Measurements from ENCODE around the gene ITPK1.
"Not testable (repeated sequence)": the region's sequence is repeated elsewhere in the genome, so short reads cannot be mapped to it uniquely, and the experiment has no call there.

ITPK1 gene

GRCh38 chr14:93131257-93131820, 15.6 kb upstream of the ITPK1 start:
- H3K27ac ChIP-seq (ENCODE audit: low read depth, low read length) = not testable (repeated sequence)

DNA sequence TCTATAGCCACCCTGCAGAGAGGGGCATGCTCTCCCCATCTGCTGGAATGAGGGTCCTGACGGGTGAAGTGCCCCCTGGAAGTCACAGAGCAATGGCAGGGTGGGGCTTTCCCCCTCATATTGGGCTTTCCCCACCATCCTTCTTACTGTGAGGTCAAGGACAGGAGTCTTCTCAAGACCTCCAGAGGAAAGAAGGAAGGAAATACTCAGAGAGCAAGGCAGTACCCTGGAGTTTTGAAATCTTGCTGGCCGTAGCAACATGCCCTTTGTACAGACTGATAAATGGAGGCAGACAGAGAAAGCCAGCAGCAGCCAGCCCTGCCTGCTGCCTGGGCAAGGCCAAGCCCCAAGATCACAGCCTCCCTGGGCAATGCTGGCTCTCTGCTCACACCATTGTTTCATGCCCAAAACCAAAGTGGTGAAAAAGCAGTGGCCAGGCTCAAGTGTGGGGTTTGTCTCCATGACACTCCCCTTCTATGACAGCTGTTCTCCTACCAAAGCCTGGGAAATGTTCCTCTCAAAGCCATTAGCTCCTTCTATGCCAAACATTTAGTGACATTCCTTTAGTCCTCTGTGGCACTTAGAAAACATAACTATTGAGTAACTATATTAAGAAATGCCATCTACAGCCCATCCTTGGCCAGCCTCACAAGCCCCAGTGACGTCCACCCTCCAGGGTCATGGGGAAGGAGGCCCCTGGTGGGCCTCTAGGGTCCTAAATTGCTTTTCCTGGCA, 13.2 kb upstream of the ITPK1 start:
- H3K27ac ChIP-seq (ENCODE audit: low read depth, low read length) = no peak overlapping the region
- H3K36me3 ChIP-seq (ENCODE audit: insufficient read depth, low read length) = no peaks in the 10 kb centered on the region
- H3K4me3 ChIP-seq (ENCODE audit: low read depth, low read length) = no peak overlapping the region
- H3K27me3 ChIP-seq (ENCODE audit: insufficient read depth, low read length) = no peaks in the 10 kb centered on the region
- no peak overlapping the region for H2AFZ ChIP-seq (ENCODE audit: low read length, unreplicated experiment)
- H3K4me1 ChIP-seq (ENCODE audit: control insufficient read depth, insufficient read depth, low read length, unreplicated experiment) = peaks cover 3% of the 10 kb centered on the region
- no peaks in the 10 kb centered on the region for H3K79me2 ChIP-seq (ENCODE audit: control insufficient read depth, insufficient read depth, low read length, unreplicated experiment)

More at GRCh38 chr14:93131257-93131820, 15.6 kb upstream of the ITPK1 start:
- H3K36me3 ChIP-seq (ENCODE audit: insufficient read depth, low read length); H3K79me2 ChIP-seq (ENCODE audit: control insufficient read depth, insufficient read depth, low read length, unreplicated experiment); H3K4me1 ChIP-seq (ENCODE audit: control insufficient read depth, insufficient read depth, low read length, unreplicated experiment); H3K27me3 ChIP-seq (ENCODE audit: insufficient read depth, low read length); H2AFZ ChIP-seq (ENCODE audit: low read length, unreplicated experiment); H3K4me3 ChIP-seq (ENCODE audit: low read depth, low read length): not testable (repeated sequence)

DNA sequence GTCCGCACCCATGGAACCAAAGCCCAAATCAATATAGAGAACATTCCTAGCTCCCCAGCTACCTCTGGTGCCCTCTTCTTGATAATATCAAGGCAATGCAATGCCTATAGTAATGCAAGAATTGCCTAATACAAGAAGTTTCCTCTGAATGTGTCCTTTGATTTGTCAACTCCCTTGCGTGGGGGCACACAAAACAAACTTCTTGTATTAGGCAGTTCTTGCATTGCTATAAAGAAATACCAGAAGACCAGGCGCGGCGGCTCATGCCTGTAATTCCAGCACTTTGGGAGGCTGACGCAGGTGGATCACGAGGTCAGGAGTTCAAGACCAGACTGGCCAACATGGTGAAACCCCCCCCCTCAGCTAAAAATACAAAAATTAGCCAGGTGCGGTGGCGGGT, 10.4 kb upstream of the ITPK1 start:
- Histone ChIP-seq H3K27ac (ENCODE audit: low read depth, low read length) (no peak overlapping the region), H3K36me3 (ENCODE audit: insufficient read depth, low read length) (no peaks in the 10 kb centered on the region), H3K27me3 (ENCODE audit: insufficient read depth, low read length) (no peaks in the 10 kb centered on the region), H3K4me1 (ENCODE audit: control insufficient read depth, insufficient read depth, low read length, unreplicated experiment) (peaks cover 4% of the 10 kb centered on the region), H3K79me2 (ENCODE audit: control insufficient read depth, insufficient read depth, low read length, unreplicated experiment) (no peaks in the 10 kb centered on the region), H2AFZ (ENCODE audit: low read length, unreplicated experiment) (no peak overlapping the region), H3K4me3 (ENCODE audit: low read depth, low read length) (no peak overlapping the region)

GRCh38 chr14:93122826-93123225, 7.1 kb upstream of the ITPK1 start:
- Histone ChIP-seq H3K27me3 (ENCODE audit: insufficient read depth, low read length) (no peaks in the 10 kb centered on the region), H2AFZ (ENCODE audit: low read length, unreplicated experiment) (no peak overlapping the region), H3K36me3 (ENCODE audit: insufficient read depth, low read length) (no peaks in the 10 kb centered on the region), H3K27ac (ENCODE audit: low read depth, low read length) (no peak overlapping the region), H3K4me3 (ENCODE audit: low read depth, low read length) (no peak overlapping the region), H3K4me1 (ENCODE audit: control insufficient read depth, insufficient read depth, low read length, unreplicated experiment) (peaks cover 12% of the 10 kb centered on the region), H3K79me2 (ENCODE audit: control insufficient read depth, insufficient read depth, low read length, unreplicated experiment) (no peaks in the 10 kb centered on the region)

DNA sequence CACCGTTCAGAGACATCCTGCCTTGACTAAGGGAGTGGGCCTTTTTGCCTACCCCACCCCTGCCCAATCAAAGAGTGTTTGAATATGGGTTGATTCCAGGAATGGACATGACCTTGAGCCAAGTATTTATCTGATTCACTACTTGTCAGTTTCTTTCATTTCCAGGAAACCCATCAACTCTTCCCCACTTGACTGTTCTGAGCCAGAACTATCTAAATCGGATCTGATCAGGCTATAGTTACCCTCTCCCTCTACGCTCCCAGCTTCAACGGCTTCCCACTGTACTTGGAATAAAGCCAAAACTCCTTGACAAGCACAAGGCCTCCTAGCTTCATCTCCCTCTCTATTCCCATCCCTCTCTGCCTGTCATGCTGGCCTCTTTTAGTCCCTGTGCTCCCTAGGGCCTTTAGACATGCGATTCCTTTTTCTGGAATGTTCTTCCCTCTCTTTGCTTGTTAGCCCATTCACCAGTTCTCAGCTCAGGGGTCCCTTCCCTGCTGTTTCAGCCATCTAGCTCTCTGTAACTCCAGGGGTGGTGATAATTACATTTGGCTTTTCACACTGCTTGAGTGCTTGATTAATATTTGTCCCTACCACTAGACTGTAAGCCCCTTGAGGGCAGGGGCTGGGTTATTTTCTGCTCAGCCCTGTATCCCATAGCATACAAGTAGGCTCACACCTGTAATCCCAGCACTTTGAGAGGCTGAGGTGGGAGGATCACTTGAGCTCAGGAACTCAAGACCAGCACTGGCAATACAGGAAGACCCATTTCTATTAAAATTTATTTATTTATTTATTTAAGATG, 5.5 kb upstream of the ITPK1 start:
- no peak overlapping the region for H3K4me3 ChIP-seq (ENCODE audit: low read depth, low read length)
- peak overlapping the region; percentile 1 for H2AFZ ChIP-seq (ENCODE audit: low read length, unreplicated experiment)
- H3K79me2 ChIP-seq (ENCODE audit: control insufficient read depth, insufficient read depth, low read length, unreplicated experiment) = no peaks in the 10 kb centered on the region
- H3K27me3 ChIP-seq (ENCODE audit: insufficient read depth, low read length) = no peaks in the 10 kb centered on the region
- peaks cover 19% of the 10 kb centered on the region for H3K4me1 ChIP-seq (ENCODE audit: control insufficient read depth, insufficient read depth, low read length, unreplicated experiment)
- H3K27ac ChIP-seq (ENCODE audit: low read depth, low read length) = no peak overlapping the region
- H3K36me3 ChIP-seq (ENCODE audit: insufficient read depth, low read length) = no peaks in the 10 kb centered on the region

DNA sequence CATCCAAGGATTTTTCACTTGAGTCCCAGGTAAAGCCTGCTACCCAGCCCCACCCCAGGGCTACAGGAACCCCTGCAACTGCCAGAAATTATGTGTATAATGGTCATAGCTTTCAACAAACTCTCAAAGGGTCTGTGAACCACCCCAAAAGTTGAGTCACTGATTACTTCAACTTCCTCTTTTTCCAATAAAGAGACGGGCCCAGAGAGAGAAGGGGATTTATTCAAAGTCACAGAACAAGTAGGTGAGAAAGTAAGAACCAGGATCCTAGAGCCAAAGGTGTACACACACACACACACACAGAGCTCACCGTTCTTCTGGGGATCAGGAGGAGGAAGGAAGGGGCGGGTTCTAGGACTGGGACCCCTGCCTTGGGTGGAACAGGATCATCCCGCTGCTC, 4.8 kb upstream of the ITPK1 start:
- no peak overlapping the region for H2AFZ ChIP-seq (ENCODE audit: low read length, unreplicated experiment)
- no peaks in the 10 kb centered on the region for H3K79me2 ChIP-seq (ENCODE audit: control insufficient read depth, insufficient read depth, low read length, unreplicated experiment)
- H3K36me3 ChIP-seq (ENCODE audit: insufficient read depth, low read length) = no peaks in the 10 kb centered on the region
- H3K4me3 ChIP-seq (ENCODE audit: low read depth, low read length) = no peak overlapping the region
- no peaks in the 10 kb centered on the region for H3K27me3 ChIP-seq (ENCODE audit: insufficient read depth, low read length)
- peaks cover 20% of the 10 kb centered on the region for H3K4me1 ChIP-seq (ENCODE audit: control insufficient read depth, insufficient read depth, low read length, unreplicated experiment)
- no peak overlapping the region for H3K27ac ChIP-seq (ENCODE audit: low read depth, low read length)

GRCh38 chr14:93116676-93117200, 1.0 kb upstream of the ITPK1 start:
- 0 out of 2 replicates have a peak overlapping the region, but pooled peaks have one; percentile 49 for H3K27ac ChIP-seq (ENCODE audit: low read depth, low read length)
- H3K4me3 ChIP-seq (ENCODE audit: low read depth, low read length) = peak overlapping the region; percentile 93
- no peaks in the 10 kb centered on the region for H3K36me3 ChIP-seq (ENCODE audit: insufficient read depth, low read length)
- no peaks in the 10 kb centered on the region for H3K27me3 ChIP-seq (ENCODE audit: insufficient read depth, low read length)
- peak overlapping the region; percentile 94 for H2AFZ ChIP-seq (ENCODE audit: low read length, unreplicated experiment)
- peaks cover 7% of the 10 kb centered on the region for H3K79me2 ChIP-seq (ENCODE audit: control insufficient read depth, insufficient read depth, low read length, unreplicated experiment)
- H3K4me1 ChIP-seq (ENCODE audit: control insufficient read depth, insufficient read depth, low read length, unreplicated experiment) = peaks cover 36% of the 10 kb centered on the region

GRCh38 chr14:93115069-93115820, 480 bp downstream of the ITPK1 start:
- Histone ChIP-seq H2AFZ (ENCODE audit: low read length, unreplicated experiment) (peak overlapping the region; percentile 89), H3K79me2 (ENCODE audit: control insufficient read depth, insufficient read depth, low read length, unreplicated experiment) (peaks cover 13% of the 10 kb centered on the region), H3K4me3 (ENCODE audit: low read depth, low read length) (peak overlapping the region; percentile 93), H3K36me3 (ENCODE audit: insufficient read depth, low read length) (no peaks in the 10 kb centered on the region), H3K27me3 (ENCODE audit: insufficient read depth, low read length) (no peaks in the 10 kb centered on the region), H3K27ac (ENCODE audit: low read depth, low read length) (peak overlapping the region; percentile 61), H3K4me1 (ENCODE audit: control insufficient read depth, insufficient read depth, low read length, unreplicated experiment) (peaks cover 23% of the 10 kb centered on the region)

DNA sequence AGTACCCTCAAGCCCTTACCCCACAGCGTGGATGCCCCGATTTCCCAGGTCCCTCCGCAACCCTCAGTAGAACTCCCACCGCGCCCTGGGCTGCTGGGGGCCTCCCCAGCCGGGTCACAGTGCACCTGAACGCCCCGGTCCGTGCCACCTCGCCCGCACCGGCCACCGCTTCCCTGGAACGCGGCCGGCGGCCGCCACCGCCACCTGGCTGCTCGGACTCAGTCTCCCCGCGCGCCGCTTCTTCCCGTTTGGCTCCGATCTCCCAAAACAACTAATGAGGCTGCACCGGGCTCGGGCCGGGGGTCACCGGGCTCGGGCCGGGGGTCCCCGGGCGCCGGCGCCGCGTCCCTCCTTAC, 1.0 kb downstream of the ITPK1 start:
- peaks cover 23% of the 10 kb centered on the region for H3K4me1 ChIP-seq (ENCODE audit: control insufficient read depth, insufficient read depth, low read length, unreplicated experiment)
- peak overlapping the region; percentile 93 for H3K4me3 ChIP-seq (ENCODE audit: low read depth, low read length)
- no peaks in the 10 kb centered on the region for H3K36me3 ChIP-seq (ENCODE audit: insufficient read depth, low read length)
- H2AFZ ChIP-seq (ENCODE audit: low read length, unreplicated experiment) = peak overlapping the region; percentile 74
- peaks cover 16% of the 10 kb centered on the region for H3K79me2 ChIP-seq (ENCODE audit: control insufficient read depth, insufficient read depth, low read length, unreplicated experiment)
- H3K27me3 ChIP-seq (ENCODE audit: insufficient read depth, low read length) = no peaks in the 10 kb centered on the region
- H3K27ac ChIP-seq (ENCODE audit: low read depth, low read length) = no peak overlapping the region

DNA sequence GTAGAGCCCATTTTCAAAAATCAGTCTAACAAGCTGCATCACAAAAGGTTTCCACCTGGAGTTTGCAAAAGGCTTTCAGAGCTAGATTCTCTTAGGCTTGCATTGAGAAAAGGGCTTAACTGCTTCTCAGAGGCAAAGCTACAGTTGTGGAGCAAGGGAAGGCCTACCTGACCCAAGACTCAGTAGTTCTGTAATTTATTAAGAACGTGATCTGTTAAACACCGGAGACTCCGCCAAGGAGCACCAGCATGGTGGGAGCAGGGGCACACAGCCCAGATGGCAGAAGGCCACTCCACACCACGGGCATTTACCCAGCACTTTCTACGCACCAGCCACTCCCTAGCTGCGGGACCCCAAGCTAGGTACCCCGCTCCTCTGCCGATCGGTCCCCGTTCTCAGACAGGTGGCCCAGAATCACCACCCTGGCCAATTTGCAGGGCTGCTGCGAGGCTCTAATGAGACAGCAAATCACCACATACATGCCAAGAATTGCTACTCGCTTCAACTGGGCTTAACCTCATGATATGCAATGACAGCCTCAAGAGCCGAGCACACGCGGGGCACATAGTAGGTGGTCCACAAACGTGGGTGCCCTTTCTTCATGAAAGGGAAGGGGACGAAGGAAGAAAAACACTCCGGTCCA, 1.5 kb downstream of the ITPK1 start:
- peaks cover 23% of the 10 kb centered on the region for H3K4me1 ChIP-seq (ENCODE audit: control insufficient read depth, insufficient read depth, low read length, unreplicated experiment)
- peaks cover 16% of the 10 kb centered on the region for H3K79me2 ChIP-seq (ENCODE audit: control insufficient read depth, insufficient read depth, low read length, unreplicated experiment)
- H2AFZ ChIP-seq (ENCODE audit: low read length, unreplicated experiment) = peak overlapping the region; percentile 74
- H3K27me3 ChIP-seq (ENCODE audit: insufficient read depth, low read length) = no peaks in the 10 kb centered on the region
- H3K36me3 ChIP-seq (ENCODE audit: insufficient read depth, low read length) = no peaks in the 10 kb centered on the region
- H3K27ac ChIP-seq (ENCODE audit: low read depth, low read length) = no peak overlapping the region
- H3K4me3 ChIP-seq (ENCODE audit: low read depth, low read length) = peak overlapping the region; percentile 93

All from ACC112 (cell line).